ENCODE data around the gene RAP1GAP2. TPM values are rescaled to one million over a fixed set of nuclear protein-coding genes. Genes with fewer than 3 reads are reported as not detected.
A peak's percentile ranks its signal among the peaks of the same experiment; 100 is the strongest.

RAP1GAP2 gene
- total RNA-seq, 1 experiment from 2014 or later = 72.8 TPM

- TF ChIP-seq AFF4 (CRISPR knock-in tag; IDR thresholded peaks at IDR 0.05; ENCODE audit: borderline replicate concordance) = no peak
- no peak for TF ChIP-seq PRRX2 (CRISPR knock-in tag; IDR thresholded peaks at IDR 0.05)
- TF ChIP-seq ETV6 (CRISPR knock-in tag; IDR thresholded peaks at IDR 0.05) = no peak
- TF ChIP-seq TP53 (CRISPR knock-in tag; IDR thresholded peaks at IDR 0.05) = no peak
Measured at GRCh38 chr17:2955931-2956582, 159.8 kb downstream of the RAP1GAP2 start (continued).

DNA sequence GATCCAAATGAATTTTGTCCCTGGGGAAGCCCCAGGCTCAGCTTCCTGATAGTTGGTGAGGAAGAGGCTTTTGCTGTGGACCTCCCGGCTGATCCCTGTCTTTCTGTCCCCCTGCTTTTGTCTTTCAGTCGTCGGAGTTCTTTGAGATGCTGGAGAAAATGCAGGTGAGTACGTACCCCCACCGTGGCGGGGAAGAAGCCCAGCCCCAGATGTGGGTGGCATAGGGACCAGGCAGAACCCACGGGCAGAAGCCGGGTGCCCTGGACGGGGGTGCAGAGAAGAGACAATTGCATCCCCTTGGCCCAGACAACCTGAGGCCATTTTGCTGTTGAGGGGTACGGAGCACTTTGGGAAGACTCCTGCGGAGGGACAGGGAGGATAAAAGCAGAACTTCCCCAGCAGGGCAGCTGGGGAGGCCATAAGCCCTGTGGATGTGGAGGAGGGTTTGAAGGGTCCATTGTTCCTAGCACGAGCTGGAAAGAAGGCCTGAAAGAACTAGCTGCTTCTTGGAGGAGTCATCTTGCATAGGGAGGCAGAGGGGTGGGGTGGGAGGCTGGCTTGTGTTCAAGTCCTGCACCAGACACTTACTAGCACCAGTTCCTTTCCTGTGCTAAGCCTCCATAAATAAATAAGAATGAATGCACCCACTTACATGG lies 161.5 kb downstream of the RAP1GAP2 start:
- Mint-ChIP-seq H3K36me3 (no peaks in the 10 kb centered on the region), H3K27me3 (ENCODE audit: low read depth) (no peaks in the 10 kb centered on the region), H3K4me1 (peaks cover 47% of the 10 kb centered on the region), H3K4me3 (no peak overlapping the region), H3K27ac (peak overlapping the region; percentile 63; the same call in 1 of the 2 replicates), H3K9me3 (no peaks in the 10 kb centered on the region)
- POLR2A ChIA-PET = no interaction called here
- CTCF ChIA-PET = interaction anchor here (0.7 to 1.0 kb wide), 3 partner anchors 27 to 109 kb away, joined by 3 read pairs; no protein-coding TSS in a partner anchor
- TF ChIP-seq MLX (CRISPR knock-in tag; IDR thresholded peaks at IDR 0.05) = no peak
- no peak for TF ChIP-seq CBFB (CRISPR knock-in tag; IDR thresholded peaks at IDR 0.05; ENCODE audit: low read depth)
- no peak for TF ChIP-seq JAZF1 (CRISPR knock-in tag; IDR thresholded peaks at IDR 0.05)
- no peak for TF ChIP-seq PRRX2 (CRISPR knock-in tag; IDR thresholded peaks at IDR 0.05)
- TF ChIP-seq PREB (CRISPR knock-in tag; IDR thresholded peaks at IDR 0.05; ENCODE audit: borderline replicate concordance) = no peak
- no peak for TF ChIP-seq EMX1 (CRISPR knock-in tag; IDR thresholded peaks at IDR 0.05)
- no peak for TF ChIP-seq ZNF671 (CRISPR knock-in tag; IDR thresholded peaks at IDR 0.05)
- no peak for TF ChIP-seq TEAD4 (CRISPR knock-in tag; IDR thresholded peaks at IDR 0.05)
- TF ChIP-seq ZNF219 (CRISPR knock-in tag; IDR thresholded peaks at IDR 0.05; ENCODE audit: borderline replicate concordance) = no peak
- TF ChIP-seq RORB (CRISPR knock-in tag; IDR thresholded peaks at IDR 0.05) = no peak
- no peak for TF ChIP-seq SMAD3 (CRISPR knock-in tag; IDR thresholded peaks at IDR 0.05; ENCODE audit: borderline replicate concordance)
- TF ChIP-seq NR3C1 (CRISPR knock-in tag; conservative IDR thresholded peaks at IDR 0.05; ENCODE audit: low read depth) = no peak
- TF ChIP-seq CREB1 (CRISPR knock-in tag; IDR thresholded peaks at IDR 0.05) = no peak
- TF ChIP-seq IRF2 (CRISPR knock-in tag; IDR thresholded peaks at IDR 0.05; ENCODE audit: borderline replicate concordance, low read depth) = no peak
- TF ChIP-seq, protein P1, sequence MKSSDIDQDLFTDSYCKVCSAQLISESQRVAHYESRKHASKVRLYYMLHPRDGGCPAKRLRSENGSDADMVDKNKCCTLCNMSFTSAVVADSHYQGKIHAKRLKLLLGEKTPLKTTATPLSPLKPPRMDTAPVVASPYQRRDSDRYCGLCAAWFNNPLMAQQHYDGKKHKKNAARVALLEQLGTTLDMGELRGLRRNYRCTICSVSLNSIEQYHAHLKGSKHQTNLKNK (CRISPR knock-in tag; IDR thresholded peaks at IDR 0.05) = no peak
- ATAC-seq = no peak
- DNase-seq (ENCODE audit: low spot score) = no peak
